NB4 (cell line): ENCODE results near the gene TRPT1.

Experiments used
- DNase-seq: peaks from one replicate; pipeline ENCODE4 v3.0.0; 2010; ENCODE audit warnings: low read depth
- H3K4me3 ChIP-seq: one replicate; pipeline ENCODE4 v1.5.1; 2011; ENCODE audit warnings: mild to moderate bottlenecking, low read depth, low read length, moderate library complexity
- MYC ChIP-seq: IDR thresholded peaks from 2 replicates; pipeline ENCODE4 v1.6.1; 2011; ENCODE audit warnings: low read depth, low read length
- POLR2A ChIP-seq: IDR thresholded peaks from 2 replicates; pipeline ENCODE4 v1.6.1; 2011; ENCODE audit warnings: mild to moderate bottlenecking; ENCODE audit not compliant: insufficient read length; ENCODE audit errors: extremely low read depth
- TF ChIP-seq, protein P1 (sequence below): IDR thresholded peaks from one replicate; pipeline ENCODE4 v1.5.1; 2012; ENCODE audit warnings: low read depth, low read length
- TF ChIP-seq, protein P2 (sequence below): IDR thresholded peaks from 2 replicates; pipeline ENCODE4 v1.6.1; 2011; ENCODE audit warnings: low read depth, low read length

Gene TRPT1

DNA sequence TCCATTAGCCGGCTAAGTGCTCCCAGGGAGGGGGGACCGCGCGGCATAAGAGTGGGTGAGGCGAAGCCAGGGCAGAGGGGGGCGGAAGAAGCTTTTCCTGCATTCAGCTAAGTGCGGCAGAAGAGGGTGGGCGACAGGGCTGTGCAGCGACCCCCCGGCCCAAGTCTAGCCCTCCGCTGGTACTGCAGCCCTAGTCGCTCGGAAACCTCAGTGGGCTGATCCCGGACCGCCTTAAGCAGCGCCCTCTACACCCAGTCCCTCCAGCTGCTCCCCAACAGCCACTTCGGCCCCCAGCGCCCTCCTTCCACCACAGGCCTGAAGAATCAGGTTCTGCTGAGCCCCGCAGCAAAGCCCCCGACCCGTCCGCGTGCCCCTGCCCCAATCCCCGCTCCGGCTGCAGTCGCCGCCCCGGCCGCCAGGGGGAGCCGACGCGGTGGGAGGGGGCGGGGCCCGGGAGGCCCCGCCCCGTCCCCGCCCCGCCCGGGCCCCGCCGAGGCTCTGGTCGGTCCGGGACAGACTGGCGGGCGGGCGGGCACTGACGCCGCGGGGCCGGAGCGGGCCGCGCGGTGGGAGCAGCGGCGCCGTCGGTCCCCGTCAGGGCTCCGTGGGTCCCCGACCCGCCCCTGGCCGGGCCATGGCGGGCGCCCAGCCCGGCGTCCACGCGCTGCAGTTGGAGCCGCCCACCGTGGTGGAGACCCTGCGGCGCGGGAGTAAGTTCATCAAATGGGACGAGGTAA is 25.2 kb upstream of the TRPT1 start, which contains the start of gene PLCB3:
Gene PLCB3 (plus strand): TSS at position 515 of the 737 bp plus-strand sequence. CDS start 120 bp downstream, at position 635.
- peak; percentile 60 for DNase-seq
- TF ChIP-seq, protein P1, sequence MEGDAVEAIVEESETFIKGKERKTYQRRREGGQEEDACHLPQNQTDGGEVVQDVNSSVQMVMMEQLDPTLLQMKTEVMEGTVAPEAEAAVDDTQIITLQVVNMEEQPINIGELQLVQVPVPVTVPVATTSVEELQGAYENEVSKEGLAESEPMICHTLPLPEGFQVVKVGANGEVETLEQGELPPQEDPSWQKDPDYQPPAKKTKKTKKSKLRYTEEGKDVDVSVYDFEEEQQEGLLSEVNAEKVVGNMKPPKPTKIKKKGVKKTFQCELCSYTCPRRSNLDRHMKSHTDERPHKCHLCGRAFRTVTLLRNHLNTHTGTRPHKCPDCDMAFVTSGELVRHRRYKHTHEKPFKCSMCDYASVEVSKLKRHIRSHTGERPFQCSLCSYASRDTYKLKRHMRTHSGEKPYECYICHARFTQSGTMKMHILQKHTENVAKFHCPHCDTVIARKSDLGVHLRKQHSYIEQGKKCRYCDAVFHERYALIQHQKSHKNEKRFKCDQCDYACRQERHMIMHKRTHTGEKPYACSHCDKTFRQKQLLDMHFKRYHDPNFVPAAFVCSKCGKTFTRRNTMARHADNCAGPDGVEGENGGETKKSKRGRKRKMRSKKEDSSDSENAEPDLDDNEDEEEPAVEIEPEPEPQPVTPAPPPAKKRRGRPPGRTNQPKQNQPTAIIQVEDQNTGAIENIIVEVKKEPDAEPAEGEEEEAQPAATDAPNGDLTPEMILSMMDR, result peak; percentile 43
- TF ChIP-seq, protein P2, sequence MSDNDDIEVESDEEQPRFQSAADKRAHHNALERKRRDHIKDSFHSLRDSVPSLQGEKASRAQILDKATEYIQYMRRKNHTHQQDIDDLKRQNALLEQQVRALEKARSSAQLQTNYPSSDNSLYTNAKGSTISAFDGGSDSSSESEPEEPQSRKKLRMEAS, result no peak
- TF ChIP-seq POLR2A (peak; percentile 44), MYC (0 out of 2 replicates have a peak, but pooled peaks have one; percentile 4)
- peak within 1 kb of the TSS; percentile 60 for H3K4me3 ChIP-seq

DNA sequence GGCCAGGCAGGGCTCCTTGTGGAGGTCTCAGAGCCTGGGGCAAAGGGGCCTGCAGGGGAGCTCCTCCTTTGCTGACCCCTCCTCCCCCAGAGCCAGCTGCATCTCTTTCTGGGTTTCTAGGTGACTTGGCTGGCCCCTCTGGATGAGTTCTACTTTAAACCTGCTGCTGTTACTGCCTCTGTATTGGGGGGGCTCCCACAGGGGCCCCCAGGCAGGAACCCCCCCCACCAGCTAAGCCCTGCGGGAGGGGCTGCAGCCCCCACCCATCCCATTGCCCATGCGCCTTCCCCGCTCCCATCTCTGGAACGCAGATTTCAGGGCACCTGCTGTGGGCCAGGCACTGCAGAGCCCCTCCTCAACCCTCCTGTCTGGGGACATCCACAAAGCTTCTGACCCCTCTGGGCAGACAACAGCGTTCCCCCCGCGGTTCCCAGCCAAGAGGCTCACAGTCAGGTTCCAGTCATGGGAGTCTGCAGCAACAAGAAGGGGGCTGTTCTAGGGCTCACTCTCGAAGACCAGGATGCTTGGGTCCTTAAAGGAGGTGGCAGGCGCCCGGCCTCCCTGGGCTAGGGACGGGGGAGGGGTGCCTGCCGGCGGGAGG is 24.5 kb upstream of the TRPT1 start:
- no peak overlapping the region for H3K4me3 ChIP-seq
- DNase-seq, result peak; percentile 68
- TF ChIP-seq POLR2A (no peak), MYC (no peak)
- TF ChIP-seq, protein P1, result no peak
- TF ChIP-seq, protein P2, result no peak; the same call in 1 of the 2 replicates

DNA sequence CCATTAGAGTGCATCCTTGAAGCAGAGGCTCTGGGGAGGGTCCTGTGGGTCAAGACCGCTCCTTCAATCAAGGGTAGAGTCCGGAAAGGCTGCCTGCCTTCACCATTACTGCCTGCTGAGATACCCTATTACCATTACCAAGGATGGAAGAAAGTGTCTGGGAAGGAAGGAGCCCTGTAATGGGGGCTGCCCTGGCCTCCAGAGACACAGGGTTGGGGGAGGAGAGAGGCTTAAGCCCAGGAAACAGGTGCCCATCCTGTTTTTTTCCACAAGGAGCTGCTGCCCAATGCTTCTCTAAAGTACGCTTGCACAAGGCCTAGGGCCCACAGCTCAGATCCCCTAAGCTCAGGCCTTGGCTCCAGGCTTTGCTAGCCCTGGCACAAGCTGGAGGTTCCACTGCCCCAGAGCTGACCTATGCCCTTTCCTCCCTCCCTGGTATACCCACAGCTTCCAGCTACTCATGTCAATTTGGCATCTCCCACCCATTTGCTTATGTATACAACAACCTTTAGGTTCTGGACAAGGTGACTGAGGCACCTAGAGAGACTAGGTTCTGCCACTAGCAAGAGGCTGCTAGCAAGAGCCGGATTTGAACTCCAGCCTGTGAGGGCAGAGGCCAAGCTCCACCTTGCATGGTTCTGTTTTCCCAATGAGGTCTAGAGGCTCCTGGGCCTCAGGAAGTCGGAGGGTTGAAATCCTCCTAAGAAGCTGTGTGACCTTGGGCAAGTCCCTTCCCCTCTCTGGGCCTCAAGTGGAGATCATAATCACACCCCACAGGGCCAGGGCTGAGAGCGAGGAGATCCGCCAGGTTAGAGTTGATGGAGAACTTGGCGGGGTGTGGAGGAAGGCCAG is 23.8 kb upstream of the TRPT1 start:
- TF ChIP-seq, protein P1, result no peak
- TF ChIP-seq, protein P2, result no peak
- TF ChIP-seq MYC (no peak), POLR2A (no peak)
- no peak for DNase-seq
- no peak overlapping the region for H3K4me3 ChIP-seq

DNA sequence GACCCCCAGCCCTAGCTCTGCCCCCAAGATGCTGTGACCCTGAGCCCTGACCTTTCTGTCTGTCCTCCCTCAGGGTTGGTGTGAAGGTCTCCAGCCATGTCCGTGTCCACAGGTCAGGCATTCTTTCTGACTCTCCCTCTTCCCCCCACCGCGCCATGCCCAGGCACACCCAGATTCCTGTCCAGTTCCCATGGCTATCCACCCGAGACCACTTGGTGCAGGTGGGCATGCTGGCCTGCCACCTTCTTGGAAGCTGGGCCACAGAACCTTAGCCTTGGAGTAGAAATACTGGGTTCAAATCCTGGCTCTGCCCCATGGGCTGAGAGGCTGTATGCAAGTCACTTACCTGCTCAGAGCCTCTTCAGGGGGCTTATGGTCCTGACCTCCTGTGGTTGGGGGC is 23.1 kb upstream of the TRPT1 start:
- H3K4me3 ChIP-seq, result no peak overlapping the region
- no peak for DNase-seq

DNA sequence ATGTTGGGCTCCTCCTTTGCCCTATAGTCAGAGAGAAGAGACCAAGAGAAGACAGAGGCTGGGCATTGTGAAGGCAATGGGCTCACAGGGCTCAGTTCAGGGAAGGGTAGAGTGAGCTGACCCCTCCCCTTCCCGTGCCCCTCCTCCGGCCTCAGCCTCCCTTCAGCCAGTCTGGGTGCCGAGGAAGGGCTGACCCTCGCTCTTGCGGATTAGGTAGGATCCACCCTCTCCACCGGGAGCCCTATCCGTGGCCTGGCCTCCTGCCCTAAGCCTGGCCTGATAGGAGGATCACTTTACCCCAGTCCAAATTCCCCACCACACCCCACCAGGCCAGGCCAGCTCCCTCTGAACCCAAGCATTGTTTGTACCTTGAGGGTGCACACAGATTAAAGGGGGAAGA is 22.6 kb upstream of the TRPT1 start:
- no peak for TF ChIP-seq POLR2A
- TF ChIP-seq, protein P1, result no peak
- TF ChIP-seq, protein P2, result no peak
- no peak for TF ChIP-seq MYC
- DNase-seq, result no peak
- no peak overlapping the region for H3K4me3 ChIP-seq

More for the DNA sequence above, 23.1 kb upstream of the TRPT1 start:
- TF ChIP-seq POLR2A (no peak), MYC (no peak)
- TF ChIP-seq, protein P2, result no peak
- TF ChIP-seq, protein P1, result no peak
